SK-N-SH (cell line): Measurements from ENCODE around the gene PABPC1L. TPM values are rescaled to one million over a fixed set of nuclear protein-coding genes. Genes with fewer than 3 reads are reported as not detected.
A peak's percentile ranks its signal among the peaks of the same experiment; 100 is the strongest.

ENCODE experiments used
- CTCF ChIA-PET: fragments of 300-600, 350-600 bp; formaldehyde crosslinking; extraction: SDS; loops from one replicate; lab custom pipeline; 2021; lab: Yijun Ruan, JAX
- POLR2A ChIA-PET: fragments of 350-600 bp; sonication (Branson Sonifier 250); formaldehyde crosslinking; extraction: SDS; loops from one replicate; lab custom pipeline; 2020; ENCODE audit warnings: antibody characterized with exemption, inconsistent platforms; lab: Yijun Ruan, JAX
- DNase-seq: peaks from one replicate; pipeline ENCODE4 v3.0.0; 2012
- H2AFZ ChIP-seq: fragments of 200-600 bp; sonication (generic); 2 replicates; pipeline ENCODE4 v1.8.1; 2016; ENCODE audit warnings: antibody characterized with exemption, mild to moderate bottlenecking, low read depth
- H3F3A ChIP-seq: fragments of 200-600 bp; sonication (generic); replicated peaks from 2 replicates; pipeline ENCODE3; 2016; ENCODE audit warnings: antibody characterized with exemption, mild to moderate bottlenecking; ENCODE audit not compliant: insufficient read depth
- H3K27ac ChIP-seq, 2 experiments: fragments of 200-500 bp in 1 of 2; fragments of 200-600 bp in 1 of 2; sonication (Bioruptor generic) in 1 of 2; sonication (generic), shearing (Covaris generic) in 1 of 2; 2 replicates each; pipeline versions ENCODE4 v1.5.1 to v1.6.1; 2014 to 2016; ENCODE audit warnings: low read depth in 2 of 2, inconsistent platforms in 1 of 2, low read length in 1 of 2, mild to moderate bottlenecking in 1 of 2, mixed read lengths in 1 of 2
- H3K27me3 ChIP-seq: fragments of 200-600 bp; sonication (generic), shearing (Covaris generic); 2 replicates; pipeline ENCODE4 v1.6.1; 2016; ENCODE audit warnings: mixed run types; ENCODE audit not compliant: insufficient read depth
- H3K36me3 ChIP-seq, 2 experiments: fragments of 200-500 bp in 1 of 2; fragments of 200-600 bp in 1 of 2; sonication (Bioruptor generic) in 1 of 2; sonication (generic) in 1 of 2; replicated peaks in 1 of 2; 2 replicates each; pipeline versions ENCODE3 to v1.5.1; 2014 to 2016; ENCODE audit warnings: low read length in 1 of 2, mild to moderate bottlenecking in 1 of 2; ENCODE audit not compliant: insufficient read depth in 2 of 2, control insufficient read depth in 1 of 2
- H3K4me1 ChIP-seq, 2 experiments: fragments of 200-500 bp in 1 of 2; fragments of 200-600 bp in 1 of 2; sonication (Bioruptor generic) in 1 of 2; sonication (generic), shearing (Covaris generic) in 1 of 2; 2 replicates each; pipeline versions ENCODE4 v1.5.1 to v1.6.1; 2014 to 2016; ENCODE audit warnings: low read depth in 1 of 2, low read length in 1 of 2, mixed run types in 1 of 2; ENCODE audit not compliant: insufficient read depth in 2 of 2, control insufficient read depth in 1 of 2
- H3K4me2 ChIP-seq: fragments of 200-600 bp; sonication (generic), shearing (Covaris generic); 2 replicates; pipeline ENCODE4 v1.6.1; 2017; ENCODE audit warnings: mixed run types
- H3K4me3 ChIP-seq, 2 experiments: fragments of 200-500 bp in 1 of 2; fragments of 200-600 bp in 1 of 2; sonication (Bioruptor generic) in 1 of 2; sonication (generic), shearing (Covaris generic) in 1 of 2; 2 replicates each; pipeline versions ENCODE4 v1.5.1 to v1.8.1; 2014 to 2016; ENCODE audit warnings: low read depth in 2 of 2, inconsistent platforms in 1 of 2, low read length in 1 of 2, mild to moderate bottlenecking in 1 of 2, mixed read lengths in 1 of 2, moderate library complexity in 1 of 2
- H3K79me2 ChIP-seq: fragments of 200-600 bp; sonication (generic); 2 replicates; pipeline ENCODE4 v1.8.1; 2017; ENCODE audit warnings: mild to moderate bottlenecking; ENCODE audit not compliant: insufficient read depth
- H3K9ac ChIP-seq: fragments of 200-600 bp; sonication (generic); 2 replicates; pipeline ENCODE4 v1.6.1; 2017; ENCODE audit warnings: mixed run types
- H3K9me2 ChIP-seq: fragments of 200-600 bp; sonication (generic); 2 replicates; pipeline ENCODE4 v1.6.1; 2017; ENCODE audit warnings: mixed run types
- H3K9me3 ChIP-seq: fragments of 200-600 bp; sonication (generic); 2 replicates; pipeline ENCODE4 v1.6.1; 2017; ENCODE audit warnings: mixed run types, mild to moderate bottlenecking, moderate library complexity
- H4K20me1 ChIP-seq: fragments of 200-600 bp; sonication (generic); 2 replicates; pipeline ENCODE4 v1.6.1; 2017; ENCODE audit warnings: mild to moderate bottlenecking, mixed run types; ENCODE audit not compliant: insufficient read depth
- EP300 ChIP-seq, 2 experiments: IDR thresholded peaks; 2 replicates each; pipeline versions ENCODE4 v1.4.0 to v1.6.1; 2012; ENCODE audit warnings: borderline replicate concordance in 1 of 2, low read depth in 1 of 2, low read length in 1 of 2
- GABPA ChIP-seq: IDR thresholded peaks from 2 replicates; pipeline ENCODE4 v1.4.0; 2012; ENCODE audit warnings: low read depth, mild to moderate bottlenecking
- MXI1 ChIP-seq: IDR thresholded peaks from 2 replicates; pipeline ENCODE4 v1.6.1; 2012; ENCODE audit warnings: mild to moderate bottlenecking, low read depth, low read length, improper control_type of control experiment
- NFIC ChIP-seq: IDR thresholded peaks from 2 replicates; pipeline ENCODE4 v1.4.0; 2012; ENCODE audit warnings: borderline replicate concordance
- NRF1 ChIP-seq: IDR thresholded peaks from 2 replicates; pipeline ENCODE4 v1.6.1; 2012; ENCODE audit warnings: low read depth, mild to moderate bottlenecking, low read length
- POLR2AphosphoS5 ChIP-seq: IDR thresholded peaks from 2 replicates; pipeline ENCODE4 v1.6.1; 2012; ENCODE audit warnings: low read depth, low read length
- RFX5 ChIP-seq: IDR thresholded peaks from 2 replicates; pipeline ENCODE4 v1.6.1; 2012; ENCODE audit warnings: mild to moderate bottlenecking, improper control_type of control experiment, low read length
- RXRA ChIP-seq: IDR thresholded peaks from 2 replicates; pipeline ENCODE4 v1.4.0; 2012; ENCODE audit warnings: low read depth, mild to moderate bottlenecking, borderline replicate concordance
- SIN3A ChIP-seq: IDR thresholded peaks from 2 replicates; pipeline ENCODE4 v1.6.1; 2012; ENCODE audit warnings: low read depth, mild to moderate bottlenecking, low read length, moderate library complexity, borderline replicate concordance
- TAF1 ChIP-seq: IDR thresholded peaks from 2 replicates; pipeline ENCODE4 v1.6.1; 2012; ENCODE audit warnings: low read depth, mild to moderate bottlenecking, low read length, moderate library complexity, borderline replicate concordance
- TCF12 ChIP-seq: IDR thresholded peaks from 2 replicates; pipeline ENCODE4 v1.4.0; 2012
- TEAD4 ChIP-seq: IDR thresholded peaks from 2 replicates; pipeline ENCODE4 v1.4.0; 2012; ENCODE audit warnings: mild to moderate bottlenecking, borderline replicate concordance; ENCODE audit not compliant: insufficient read depth
- YY1 ChIP-seq: IDR thresholded peaks from 2 replicates; pipeline ENCODE4 v1.4.0; 2012; ENCODE audit warnings: low read depth, mild to moderate bottlenecking
- WGBS: methylation state at CpG from one replicate; pipeline ENCODE4 v1.1.6; 2017; ENCODE audit warnings: low lambda C conversion rate; 5-methylcytosine and 5-hydroxymethylcytosine counted together
- polyA plus RNA-seq, 3 experiments: library from polyadenylated mRNA; depleted of rRNA; stranded (reverse); fragments of >200 nt; gene quantifications; 2 replicates each; pipeline ENCODE4 v1.2.3, GENCODE V29; 2012
- TF ChIP-seq, protein P1 (sequence below): IDR thresholded peaks from 2 replicates; pipeline ENCODE4 v1.4.0; 2012; ENCODE audit warnings: low read depth, borderline replicate concordance
- TF ChIP-seq, protein P2 (sequence below): fragments of 150-350 bp; IDR thresholded peaks from 2 replicates; pipeline ENCODE4 v1.6.1; 2016; ENCODE audit warnings: mild to moderate bottlenecking, low read depth, low read length
- TF ChIP-seq, protein P3 (sequence below): IDR thresholded peaks from 2 replicates; pipeline ENCODE4 v1.4.0; 2012; ENCODE audit warnings: low read depth, borderline replicate concordance
- TF ChIP-seq, protein P4 (sequence below): IDR thresholded peaks from 2 replicates; pipeline ENCODE4 v1.4.0; 2012; ENCODE audit warnings: low read depth

Gene PABPC1L
- polyA plus RNA-seq, 1 of the 3 experiments (the other 2 are of a cell fraction): 205 TPM

DNA sequence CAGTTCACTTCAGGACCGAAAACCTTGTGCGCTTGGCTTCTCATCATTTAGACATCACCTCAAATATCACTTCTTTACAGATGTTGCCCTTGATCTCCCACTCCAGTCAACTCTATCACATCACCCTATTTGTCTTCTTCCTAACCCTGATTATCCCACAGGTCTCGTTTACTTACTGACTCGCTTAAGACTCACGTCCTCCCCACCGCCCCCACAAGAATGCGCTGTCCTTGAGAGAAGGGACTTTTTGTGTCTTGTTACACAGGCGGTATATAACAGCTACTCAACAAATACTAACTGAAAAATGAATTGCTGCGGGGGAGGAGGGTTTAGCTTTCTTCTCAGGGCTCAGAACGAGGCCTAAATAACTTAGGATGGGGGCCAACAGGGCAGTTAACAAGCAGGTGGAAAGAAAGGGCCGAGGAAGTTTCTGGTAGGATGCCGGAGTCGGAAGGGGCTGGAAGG, 49.8 kb downstream of the PABPC1L start:
- Histone ChIP-seq H3K27ac (peak overlapping the region; percentile 70 to 75), H3K79me2 (peaks cover 44% of the 10 kb centered on the region)
- WGBS: 10% methylated on average over 13 of the region's 13 CpGs

DNA sequence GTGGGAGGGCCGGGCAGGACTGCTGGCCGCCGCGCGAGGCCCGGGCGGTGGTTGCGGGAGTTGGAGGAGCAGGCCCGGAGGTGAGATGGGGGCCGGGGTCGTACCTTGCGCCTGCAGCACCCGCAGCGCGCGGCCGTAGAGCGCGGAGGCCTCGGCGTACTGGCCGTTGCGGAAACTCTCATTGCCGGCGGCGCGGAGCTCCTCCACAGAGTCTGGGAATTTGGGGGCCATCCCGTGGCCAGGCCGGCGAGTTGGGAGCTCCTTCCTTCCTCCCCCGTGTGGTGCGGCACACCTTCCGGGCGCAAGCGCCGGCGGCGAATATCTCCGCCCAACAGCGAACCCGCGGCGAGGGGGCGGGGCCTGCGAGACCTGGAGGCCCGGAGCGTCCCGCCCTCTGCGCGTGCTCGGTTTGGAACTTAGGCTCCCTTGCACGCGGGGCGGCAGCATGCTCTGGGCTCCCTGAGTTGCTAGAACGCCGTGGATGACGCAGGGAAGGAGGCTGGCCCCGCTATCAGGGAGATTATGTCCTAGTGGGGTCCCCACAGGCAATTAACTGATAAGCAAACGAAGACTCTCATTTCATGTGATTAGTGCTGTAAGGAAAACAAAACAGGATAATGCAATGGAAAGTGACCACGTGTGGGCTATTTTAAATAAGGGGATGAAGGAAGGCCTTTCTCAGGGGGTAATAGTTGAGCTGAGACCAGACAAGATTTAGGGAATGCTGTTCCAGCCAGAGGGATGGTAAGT, 50.4 kb downstream of the PABPC1L start, which contains the start of gene TOMM34:
TOMM34 (minus strand) TSS at position 295 of the 750 bp plus-strand sequence; CDS start at position 231, 64 bp downstream.
- H3K36me3 ChIP-seq: peaks cover 10 to 14% of the 10 kb centered on the region in 2 experiments
- H3K27me3 ChIP-seq: no peaks in the 10 kb centered on the region
- H3K9ac ChIP-seq: peak within 1 kb of the TSS; percentile 80
- H3K4me1 ChIP-seq: peaks cover 18 to 24% of the 10 kb centered on the region in 2 experiments
- 5% methylated on average over 9 of the region's 60 CpGs for WGBS
- no peaks in the 10 kb centered on the region for H3K9me3 ChIP-seq
- peaks cover 16% of the 10 kb centered on the region for H4K20me1 ChIP-seq
- peak within 1 kb of the TSS; percentile 87 for H2AFZ ChIP-seq
- peak within 1 kb of the TSS; percentile 81 to 82 for H3K4me3 ChIP-seq
- H3K4me2 ChIP-seq: peak within 1 kb of the TSS; percentile 96
- peak; percentile 98 for DNase-seq
- H3K9me2 ChIP-seq: no peaks in the 10 kb centered on the region
- H3K79me2 ChIP-seq: peaks cover 43% of the 10 kb centered on the region
- POLR2A ChIA-PET: interaction anchor here (1.0 kb wide), 1 partner anchor 28 kb away, joined by 3 read pairs; no protein-coding TSS in a partner anchor
- peak within 1 kb of the TSS; percentile 70 to 75 for H3K27ac ChIP-seq
- H3F3A ChIP-seq: peaks cover 26% of the 10 kb centered on the region
- CTCF ChIA-PET: interaction anchor here (0.6 to 1.5 kb wide), 6 partner anchors 9 to 871 kb away, joined by 3 to 4 read pairs (median 3); no protein-coding TSS in a partner anchor
- TF ChIP-seq, protein P1, sequence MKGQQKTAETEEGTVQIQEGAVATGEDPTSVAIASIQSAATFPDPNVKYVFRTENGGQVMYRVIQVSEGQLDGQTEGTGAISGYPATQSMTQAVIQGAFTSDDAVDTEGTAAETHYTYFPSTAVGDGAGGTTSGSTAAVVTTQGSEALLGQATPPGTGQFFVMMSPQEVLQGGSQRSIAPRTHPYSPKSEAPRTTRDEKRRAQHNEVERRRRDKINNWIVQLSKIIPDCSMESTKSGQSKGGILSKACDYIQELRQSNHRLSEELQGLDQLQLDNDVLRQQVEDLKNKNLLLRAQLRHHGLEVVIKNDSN: no peak
- TF ChIP-seq TCF12 (no peak), EP300 (IDR thresholded peaks at IDR 0.05; ENCODE audit: borderline replicate concordance in 1 of 2, low read depth in 1 of 2, low read length in 1 of 2) (no peak), SIN3A (peak; percentile 35; the same call in 1 of the 2 replicates), TAF1 (0 out of 2 replicates have a peak, but pooled peaks have one; percentile 64), YY1 (no peak), RFX5 (no peak), TEAD4 (no peak), RXRA (no peak), NRF1 (peak; percentile 77), MXI1 (peak; percentile 96), NFIC (no peak), POLR2AphosphoS5 (peak; percentile 84)
- TF ChIP-seq, protein P2, sequence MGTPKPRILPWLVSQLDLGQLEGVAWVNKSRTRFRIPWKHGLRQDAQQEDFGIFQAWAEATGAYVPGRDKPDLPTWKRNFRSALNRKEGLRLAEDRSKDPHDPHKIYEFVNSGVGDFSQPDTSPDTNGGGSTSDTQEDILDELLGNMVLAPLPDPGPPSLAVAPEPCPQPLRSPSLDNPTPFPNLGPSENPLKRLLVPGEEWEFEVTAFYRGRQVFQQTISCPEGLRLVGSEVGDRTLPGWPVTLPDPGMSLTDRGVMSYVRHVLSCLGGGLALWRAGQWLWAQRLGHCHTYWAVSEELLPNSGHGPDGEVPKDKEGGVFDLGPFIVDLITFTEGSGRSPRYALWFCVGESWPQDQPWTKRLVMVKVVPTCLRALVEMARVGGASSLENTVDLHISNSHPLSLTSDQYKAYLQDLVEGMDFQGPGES: no peak
- TF ChIP-seq, protein P3, sequence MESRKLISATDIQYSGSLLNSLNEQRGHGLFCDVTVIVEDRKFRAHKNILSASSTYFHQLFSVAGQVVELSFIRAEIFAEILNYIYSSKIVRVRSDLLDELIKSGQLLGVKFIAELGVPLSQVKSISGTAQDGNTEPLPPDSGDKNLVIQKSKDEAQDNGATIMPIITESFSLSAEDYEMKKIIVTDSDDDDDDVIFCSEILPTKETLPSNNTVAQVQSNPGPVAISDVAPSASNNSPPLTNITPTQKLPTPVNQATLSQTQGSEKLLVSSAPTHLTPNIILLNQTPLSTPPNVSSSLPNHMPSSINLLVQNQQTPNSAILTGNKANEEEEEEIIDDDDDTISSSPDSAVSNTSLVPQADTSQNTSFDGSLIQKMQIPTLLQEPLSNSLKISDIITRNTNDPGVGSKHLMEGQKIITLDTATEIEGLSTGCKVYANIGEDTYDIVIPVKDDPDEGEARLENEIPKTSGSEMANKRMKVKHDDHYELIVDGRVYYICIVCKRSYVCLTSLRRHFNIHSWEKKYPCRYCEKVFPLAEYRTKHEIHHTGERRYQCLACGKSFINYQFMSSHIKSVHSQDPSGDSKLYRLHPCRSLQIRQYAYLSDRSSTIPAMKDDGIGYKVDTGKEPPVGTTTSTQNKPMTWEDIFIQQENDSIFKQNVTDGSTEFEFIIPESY: no peak
- TF ChIP-seq, protein P4, sequence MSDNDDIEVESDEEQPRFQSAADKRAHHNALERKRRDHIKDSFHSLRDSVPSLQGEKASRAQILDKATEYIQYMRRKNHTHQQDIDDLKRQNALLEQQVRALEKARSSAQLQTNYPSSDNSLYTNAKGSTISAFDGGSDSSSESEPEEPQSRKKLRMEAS: peak; percentile 98

More for the DNA sequence above, 49.8 kb downstream of the PABPC1L start:
- Histone ChIP-seq H3K4me3 (peak overlapping the region; percentile 81 to 82), H3K9me3 (no peaks in the 10 kb centered on the region), H3K4me2 (peak overlapping the region; percentile 96), H2AFZ (peak overlapping the region; percentile 87), H3K27me3 (no peaks in the 10 kb centered on the region), H3K36me3 (peaks cover 16 to 20% of the 10 kb centered on the region in 2 experiments), H3K4me1 (peaks cover 18 to 24% of the 10 kb centered on the region in 2 experiments), H3F3A (peaks cover 26% of the 10 kb centered on the region), H3K9me2 (no peaks in the 10 kb centered on the region), H3K9ac (peak overlapping the region; percentile 80), H4K20me1 (peaks cover 16% of the 10 kb centered on the region)
- ChIA-PET CTCF (interaction anchor here (0.6 to 1.5 kb wide), 4 partner anchors 11 to 140 kb away, joined by 3 to 4 read pairs (median 3); no protein-coding TSS in a partner anchor), POLR2A (interaction anchor here (1.0 kb wide), 2 partner anchors 9 to 28 kb away, joined by 3 read pairs; no protein-coding TSS in a partner anchor)
- TF ChIP-seq, protein P4: no peak
- TF ChIP-seq GABPA: no peak
- peak; percentile 31 for DNase-seq
